GM19240 (cell line): ENCODE data around the gene S100PBP.

Experiments used
- DNase-seq: peaks from one replicate; pipeline ENCODE4 v3.0.0; 2011; ENCODE audit warnings: low spot score; ENCODE audit not compliant: insufficient read length

The S100PBP gene

GRCh38 chr1:32825181-32825580 lies 7.7 kb downstream of the S100PBP start:
- no peak for DNase-seq

- no peak for DNase-seq
These were observed 10.9 kb downstream of the S100PBP start for GRCh38 chr1:32828341-32828740.

GRCh38 chr1:32830092-32830852 lies 12.8 kb downstream of the S100PBP start:
- no peak for DNase-seq

GRCh38 chr1:32831878-32832277 lies 14.4 kb downstream of the S100PBP start:
- DNase-seq, result no peak

- DNase-seq, result no peak
These were observed 31.1 kb downstream of the S100PBP start for GRCh38 chr1:32848354-32849063.

- no peak for DNase-seq
These were observed 38.6 kb downstream of the S100PBP start for GRCh38 chr1:32855861-32856617.

- DNase-seq, result no peak
These were observed 40.7 kb downstream of the S100PBP start for GRCh38 chr1:32858136-32858535.

- DNase-seq, result no peak
These were observed 41.3 kb downstream of the S100PBP start for GRCh38 chr1:32858791-32859190.

GRCh38 chr1:32859915-32860314 lies 42.5 kb downstream of the S100PBP start:
- no peak for DNase-seq

- no peak for DNase-seq
These were observed 43.1 kb downstream of the S100PBP start for GRCh38 chr1:32860566-32860965.

- no peak for DNase-seq
These were observed 44.6 kb downstream of the S100PBP start for GRCh38 chr1:32861904-32862695.

GRCh38 chr1:32863218-32863880 lies 45.9 kb downstream of the S100PBP start:
- no peak for DNase-seq

GRCh38 chr1:32863881-32864245 lies 46.4 kb downstream of the S100PBP start:
- no peak for DNase-seq

GRCh38 chr1:32864375-32865019 lies 47.0 kb downstream of the S100PBP start:
- DNase-seq, result no peak

GRCh38 chr1:32865639-32866405 lies 48.4 kb downstream of the S100PBP start:
- no peak for DNase-seq

GRCh38 chr1:32867151-32867550 lies 49.7 kb downstream of the S100PBP start:
- DNase-seq, result no peak

- no peak for DNase-seq
These were observed 50.2 kb downstream of the S100PBP start for GRCh38 chr1:32867671-32868070.

- DNase-seq, result no peak
These were observed 50.6 kb downstream of the S100PBP start for GRCh38 chr1:32868085-32868484.

- no peak for DNase-seq
These were observed 51.5 kb downstream of the S100PBP start for GRCh38 chr1:32868806-32869455.
